ENCODE measurements around the gene DNAH6. TPM values are rescaled to one million over a fixed set of nuclear protein-coding genes. Genes with fewer than 3 reads are reported as not detected.

DNAH6 gene
- polyA plus RNA-seq, 3 donors, result 0.04 TPM; not detected in 2

- Histone ChIP-seq H3K9ac (ENCODE audit: insufficient read depth, low read length, poor library complexity, severe bottlenecking) (no peak overlapping the region), H3K79me2 (ENCODE audit: insufficient read depth, low read length) (no peaks in the 10 kb centered on the region), H3K4me1 (ENCODE audit: control insufficient read depth in 1 of 2, insufficient read depth in 2 of 2, low read length in 2 of 2) (no peaks in the 10 kb centered on the region), H3K27me3 (ENCODE audit: control insufficient read depth in 2 of 2, insufficient read depth in 2 of 2, low read length in 2 of 2) (no peaks in the 10 kb centered on the region), H3K36me3 (replicated peaks in 1 of 2; ENCODE audit: control insufficient read depth in 1 of 2, insufficient read depth in 2 of 2, low read length in 2 of 2) (no peaks in the 10 kb centered on the region), H4K20me1 (ENCODE audit: insufficient read depth, low read length) (no peaks in the 10 kb centered on the region), H3K27ac (ENCODE audit: low read depth in 1 of 2, low read length in 2 of 2) (no peak overlapping the region), H3K9me3 (replicated peaks in 1 of 2; ENCODE audit: control insufficient read depth in 1 of 2, insufficient read depth in 1 of 2, low read length in 2 of 2) (no peaks in the 10 kb centered on the region), H3K4me3 (replicated peaks in 1 of 3; ENCODE audit: low read depth in 2 of 3, low read length in 3 of 3) (no peak overlapping the region), H3K4me2 (replicated peaks; ENCODE audit: extremely low read depth, low read length, poor library complexity, severe bottlenecking) (no peak overlapping the region), H2AFZ (ENCODE audit: insufficient read depth, low read depth, low read length, poor library complexity, severe bottlenecking) (no peak overlapping the region)
- no peak for DNase-seq
- TF ChIP-seq CTCF (IDR thresholded peaks at IDR 0.05), result no peak
- no peak overlapping the region for H3K27ac Mint-ChIP-seq
- peaks cover 0 to 19% (median 5%) of the 10 kb centered on the region in 7 donors for H3K9me3 Mint-ChIP-seq
- H3K27me3 Mint-ChIP-seq (ENCODE audit: low read depth in 3 of 3), result peaks cover 1 to 4% (median 2%) of the 10 kb centered on the region in 3 donors
- H3K4me3 Mint-ChIP-seq, result no peak overlapping the region
- 100% methylated on average over 2 of the region's 3 CpGs for WGBS (ENCODE audit: insufficient coverage)
- intact Hi-C loops (cut with micrococcal nuclease), result no loop called here
- no peaks in the 10 kb centered on the region for H3K4me1 Mint-ChIP-seq
- H3K36me3 Mint-ChIP-seq, result no peaks in the 10 kb centered on the region
These were observed 127.7 kb downstream of the DNAH6 start for GRCh38 chr2:84643991-84644390.

- Mint-ChIP-seq H3K4me1 (no peaks in the 10 kb centered on the region), H3K9me3 (peaks cover 0 to 16% (median 5%) of the 10 kb centered on the region in 7 donors), H3K4me3 (no peak overlapping the region), H3K27ac (no peak overlapping the region), H3K27me3 (ENCODE audit: low read depth in 3 of 3) (peaks cover 1 to 4% (median 2%) of the 10 kb centered on the region in 3 donors), H3K36me3 (no peaks in the 10 kb centered on the region)
- H3K4me2 ChIP-seq (replicated peaks; ENCODE audit: extremely low read depth, low read length, poor library complexity, severe bottlenecking), result no peak overlapping the region
- H3K4me1 ChIP-seq (ENCODE audit: control insufficient read depth in 1 of 2, insufficient read depth in 2 of 2, low read length in 2 of 2), result no peaks in the 10 kb centered on the region
- no peak overlapping the region for H3K4me3 ChIP-seq (replicated peaks in 1 of 3; ENCODE audit: low read depth in 2 of 3, low read length in 3 of 3)
- no peaks in the 10 kb centered on the region for H3K9me3 ChIP-seq (replicated peaks in 1 of 2; ENCODE audit: control insufficient read depth in 1 of 2, insufficient read depth in 1 of 2, low read length in 2 of 2)
- no peak for TF ChIP-seq CTCF (IDR thresholded peaks at IDR 0.05)
- intact Hi-C loops (cut with micrococcal nuclease), result no loop called here
- no peak for DNase-seq
- no peaks in the 10 kb centered on the region for H4K20me1 ChIP-seq (ENCODE audit: insufficient read depth, low read length)
- no peak overlapping the region for H3K27ac ChIP-seq (ENCODE audit: low read depth in 1 of 2, low read length in 2 of 2)
- H2AFZ ChIP-seq (ENCODE audit: insufficient read depth, low read depth, low read length, poor library complexity, severe bottlenecking), result no peak overlapping the region
- H3K9ac ChIP-seq (ENCODE audit: insufficient read depth, low read length, poor library complexity, severe bottlenecking), result no peak overlapping the region
- no peaks in the 10 kb centered on the region for H3K36me3 ChIP-seq (replicated peaks in 1 of 2; ENCODE audit: control insufficient read depth in 1 of 2, insufficient read depth in 2 of 2, low read length in 2 of 2)
- H3K27me3 ChIP-seq (ENCODE audit: control insufficient read depth in 2 of 2, insufficient read depth in 2 of 2, low read length in 2 of 2), result no peaks in the 10 kb centered on the region
- no peaks in the 10 kb centered on the region for H3K79me2 ChIP-seq (ENCODE audit: insufficient read depth, low read length)
These were observed 130.2 kb downstream of the DNAH6 start for GRCh38 chr2:84646514-84646913.
